ENCODE data around the gene REG4. TPM values are rescaled to one million over a fixed set of nuclear protein-coding genes. Genes with fewer than 3 reads are reported as not detected.

REG4 gene
- total and polyA plus RNA-seq, 2 of the 4 experiments (the other 2 are of a cell fraction): not detected

GRCh38 chr1:119799003-119799402 is 12.3 kb downstream of the REG4 start:
- ATAC-seq (ENCODE audit: low read depth): no peak
- no peak overlapping the region for H3K14ac ChIP-seq (replicated peaks; ENCODE audit: low read depth, low read length)
- H2BK5ac ChIP-seq (ENCODE audit: low read depth, low read length, poor library complexity, severe bottlenecking): no peak overlapping the region
- no peak overlapping the region for H3K23ac ChIP-seq (ENCODE audit: low read depth, low read length)
- dilution Hi-C loops (cut with HindIII; ENCODE audit: low sequenced_read_pairs, unreplicated experiment): no loop called here
- H3K9ac ChIP-seq (ENCODE audit: low read depth, low read length): no peak overlapping the region
- no TSS peak for BruUV-seq (replicated peaks)
- DNase-seq: no peak
- no peak overlapping the region for H3K4ac ChIP-seq (ENCODE audit: low read depth, low read length)
- no peak overlapping the region for H2BK15ac ChIP-seq (ENCODE audit: low read depth, low read length)
- no peak overlapping the region for H4K91ac ChIP-seq (ENCODE audit: insufficient read depth, low read depth, low read length)
- H2AFZ ChIP-seq (replicated peaks; ENCODE audit: low read length, poor library complexity): no peak overlapping the region
- no peak overlapping the region for H3K4me3 ChIP-seq (ENCODE audit: insufficient read depth, low read depth, low read length)
- H2BK120ac ChIP-seq (ENCODE audit: low read depth, low read length): no peak overlapping the region
- H3K36me3 ChIP-seq (ENCODE audit: control insufficient read depth, insufficient read depth, low read length): no peaks in the 10 kb centered on the region
- in situ Hi-C loops (cut with MboI; ENCODE audit: low sequenced_read_pairs): no loop called here
- ChIA-PET POLR2A (ENCODE audit: unreplicated experiment) (no interaction called here), CTCF (interaction anchor here (1.0 kb wide), 1 partner anchor 15 kb away, joined by 3 read pairs; no protein-coding TSS in a partner anchor)
- H4K8ac ChIP-seq (ENCODE audit: low read depth in 2 of 2, low read length in 2 of 2): no peak overlapping the region
- TF ChIP-seq FOS (IDR thresholded peaks at IDR 0.05; ENCODE audit: low read depth, low read length) (no peak), MAZ (IDR thresholded peaks at IDR 0.05; ENCODE audit: borderline replicate concordance, low read depth, low read length) (no peak), NFE2L2 (IDR thresholded peaks at IDR 0.05; ENCODE audit: low read depth, low read length) (no peak), RFX5 (IDR thresholded peaks at IDR 0.05; ENCODE audit: low read depth, low read length) (no peak), BHLHE40 (IDR thresholded peaks at IDR 0.05; ENCODE audit: low read depth, low read length) (no peak), USF2 (IDR thresholded peaks at IDR 0.05; ENCODE audit: low read depth, low read length) (no peak), ELK1 (IDR thresholded peaks at IDR 0.05; ENCODE audit: borderline replicate concordance, low read depth, low read length) (no peak), CHD1 (IDR thresholded peaks at IDR 0.05; ENCODE audit: low read depth, low read length) (no peak)
- no peak overlapping the region for H2AK5ac ChIP-seq (ENCODE audit: low read depth, low read length)
- H3K27ac ChIP-seq (ENCODE audit: insufficient read depth, low read length): no peak overlapping the region
- no peak overlapping the region for H3K56ac ChIP-seq (ENCODE audit: extremely low read depth, insufficient read depth, low read length)
- intact Hi-C loops (cut with micrococcal nuclease): no loop called here
- H2AK9ac ChIP-seq (replicated peaks; ENCODE audit: low read depth, low read length, poor library complexity): no peak overlapping the region
- H3K9me3 ChIP-seq (ENCODE audit: control insufficient read depth, insufficient read depth, low read length): no peaks in the 10 kb centered on the region
- peaks cover 12% of the 10 kb centered on the region for H3K4me1 ChIP-seq (ENCODE audit: control insufficient read depth, insufficient read depth, low read length)
- WGBS, 2 experiments (ENCODE audit: extremely low coverage in 2 of 2, insufficient read length in 1 of 2): no CpG with 5 or more reads among the region's 4 CpGs
- no peaks in the 10 kb centered on the region for H3K79me1 ChIP-seq (ENCODE audit: low read depth in 1 of 2, low read length in 2 of 2)
- no peak overlapping the region for H3K4me2 ChIP-seq (ENCODE audit: low read depth, low read length)
- peaks cover 7% of the 10 kb centered on the region; the same call in 1 of the 2 replicates for H3K9me1 ChIP-seq (ENCODE audit: insufficient read depth, low read length)
- H3K18ac ChIP-seq (ENCODE audit: low read depth, low read length): no peak overlapping the region
- peaks cover 6% of the 10 kb centered on the region; the same call in 1 of the 2 replicates for H4K20me1 ChIP-seq (ENCODE audit: insufficient read depth, low read length)
- no peak overlapping the region for H2BK20ac ChIP-seq (ENCODE audit: low read depth, low read length)
- no peaks in the 10 kb centered on the region; the same call in 1 of the 2 replicates for H3K27me3 ChIP-seq (ENCODE audit: control insufficient read depth, insufficient read depth, low read length)
- no peak overlapping the region for H4K5ac ChIP-seq (ENCODE audit: low read depth, low read length)
